A172 (cell line): ENCODE results near the gene NRAS. TPM values are rescaled to one million over a fixed set of nuclear protein-coding genes. Genes with fewer than 3 reads are reported as not detected.
"Not testable (repeated sequence)": the region's sequence is repeated elsewhere in the genome, so short reads cannot be mapped to it uniquely, and the experiment has no call there.

Experiments
- DNase-seq: peaks from one replicate; pipeline ENCODE4 v3.0.0-alpha.2; 2015; ENCODE audit warnings: low spot score
- total RNA-seq: library from RNA; depleted of rRNA; stranded (reverse); fragments of >200 nt; shearing (Covaris generic); gene quantifications from 2 replicates; pipeline ENCODE4 v1.2.3, GENCODE V29; 2014; rRNA removed

The NRAS gene
- 143 and 160 TPM in 2 replicates for total RNA-seq

GRCh38 chr1:114716304-114717170 lies at the start of gene NRAS:
TSS of gene NRAS (minus strand) at chr1:114716771. CDS start at chr1:114716160, 611 bp downstream.
- DNase-seq, result peak; percentile 85

- DNase-seq, result no peak
Measured at GRCh38 chr1:114764689-114765088, 48.1 kb upstream of the NRAS start.

GRCh38 chr1:114758256-114758832 lies 41.8 kb upstream of the NRAS start:
- DNase-seq, result peak; percentile 36

DNA sequence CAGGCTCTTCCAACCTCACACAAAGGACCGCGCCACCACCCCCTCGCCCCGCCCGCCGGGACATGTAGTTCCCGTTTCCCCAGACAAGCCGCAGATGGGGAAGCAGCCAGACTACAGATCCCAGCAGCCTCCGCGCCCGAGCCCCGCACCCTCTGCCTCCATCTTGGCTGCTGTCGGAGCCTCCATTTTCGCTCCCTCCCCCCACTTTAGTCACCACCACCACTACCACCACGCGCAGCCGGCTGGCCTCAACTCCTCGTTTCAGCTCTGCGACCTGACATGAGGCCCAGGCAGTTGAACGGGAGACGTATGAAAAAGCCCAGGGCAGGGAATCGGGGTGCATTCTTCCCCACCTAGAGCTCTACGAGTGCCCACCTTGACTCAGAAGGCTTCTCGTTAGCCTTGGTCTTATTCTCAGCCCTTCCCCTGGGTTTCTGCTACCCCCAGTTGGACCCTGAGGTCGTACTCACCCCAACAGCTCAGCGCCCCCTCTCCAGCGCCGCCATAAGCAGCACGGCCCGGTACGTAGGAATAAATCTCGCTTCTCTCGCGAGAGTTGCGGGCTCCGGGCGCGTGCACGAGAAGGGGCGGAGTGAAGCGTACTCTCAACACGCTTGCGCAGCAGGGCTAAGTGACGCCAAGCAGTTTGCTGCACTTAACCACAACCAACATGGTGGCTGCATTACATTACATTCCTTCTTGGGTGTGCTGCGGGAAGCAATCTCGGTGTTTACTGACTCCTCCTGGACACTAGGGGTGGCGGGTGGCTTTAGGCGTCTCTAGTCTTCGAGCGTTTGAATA lies 41.1 kb upstream of the NRAS start, which contains the start of gene CSDE1:
Gene CSDE1 (minus strand): TSS at position 530 of the 801 bp plus-strand sequence. CDS start 18,094 bp downstream, outside the sequence.
- peak; percentile 97 for DNase-seq

DNA sequence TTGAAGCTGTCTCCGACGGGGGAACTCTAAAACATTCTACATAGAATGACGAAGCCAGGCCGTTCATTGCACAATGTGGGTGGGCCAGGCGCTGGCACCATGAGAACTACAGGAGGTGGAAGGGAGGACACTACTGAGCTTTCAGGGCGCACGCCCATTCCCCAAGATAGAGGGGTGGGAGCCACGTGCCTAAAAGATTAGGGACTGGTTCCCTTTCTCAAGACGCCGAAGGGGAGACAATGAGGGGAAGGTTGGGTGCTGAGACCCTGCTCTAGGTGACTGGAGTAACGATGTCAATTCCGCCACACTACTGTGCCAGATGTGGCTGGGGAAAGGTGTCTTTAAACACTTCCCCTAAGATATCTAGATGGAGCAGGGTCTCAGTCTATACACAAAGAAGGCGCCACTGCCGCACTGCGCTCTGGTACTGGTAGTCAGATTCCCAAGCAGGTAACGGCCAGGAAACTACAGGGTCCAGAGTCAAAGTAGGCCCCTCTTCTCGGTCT lies 40.4 kb upstream of the NRAS start:
- DNase-seq, result peak; percentile 11

- no peak for DNase-seq
Measured at GRCh38 chr1:114756009-114756892, 39.7 kb upstream of the NRAS start.

- DNase-seq, result no peak
Measured at GRCh38 chr1:114755006-114755931, 38.7 kb upstream of the NRAS start.

- DNase-seq, result not testable (repeated sequence)
Measured at GRCh38 chr1:114753702-114754101, 37.1 kb upstream of the NRAS start.

DNA sequence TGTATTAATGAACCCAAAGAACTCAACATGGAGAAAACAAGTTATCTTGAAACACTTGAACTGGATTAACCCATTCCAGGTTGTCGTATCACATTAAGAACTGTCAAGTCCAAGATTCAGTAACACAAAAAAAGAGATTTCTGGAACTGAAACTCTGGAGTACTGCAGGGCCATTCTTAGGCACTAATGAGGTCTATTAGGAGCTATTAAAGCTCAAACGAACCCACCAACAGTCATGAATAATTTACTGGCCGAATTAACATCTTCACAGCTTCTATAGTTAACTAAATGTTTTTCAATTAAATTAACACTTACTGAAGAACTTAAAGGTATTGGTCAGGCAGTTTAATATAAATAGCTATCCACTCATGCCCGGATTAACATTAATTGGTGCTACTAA lies 36.6 kb upstream of the NRAS start:
- DNase-seq, result no peak

GRCh38 chr1:114750780-114751179 lies 34.2 kb upstream of the NRAS start:
- no peak for DNase-seq

GRCh38 chr1:114749835-114750234 lies 33.3 kb upstream of the NRAS start:
- DNase-seq, result no peak

DNA sequence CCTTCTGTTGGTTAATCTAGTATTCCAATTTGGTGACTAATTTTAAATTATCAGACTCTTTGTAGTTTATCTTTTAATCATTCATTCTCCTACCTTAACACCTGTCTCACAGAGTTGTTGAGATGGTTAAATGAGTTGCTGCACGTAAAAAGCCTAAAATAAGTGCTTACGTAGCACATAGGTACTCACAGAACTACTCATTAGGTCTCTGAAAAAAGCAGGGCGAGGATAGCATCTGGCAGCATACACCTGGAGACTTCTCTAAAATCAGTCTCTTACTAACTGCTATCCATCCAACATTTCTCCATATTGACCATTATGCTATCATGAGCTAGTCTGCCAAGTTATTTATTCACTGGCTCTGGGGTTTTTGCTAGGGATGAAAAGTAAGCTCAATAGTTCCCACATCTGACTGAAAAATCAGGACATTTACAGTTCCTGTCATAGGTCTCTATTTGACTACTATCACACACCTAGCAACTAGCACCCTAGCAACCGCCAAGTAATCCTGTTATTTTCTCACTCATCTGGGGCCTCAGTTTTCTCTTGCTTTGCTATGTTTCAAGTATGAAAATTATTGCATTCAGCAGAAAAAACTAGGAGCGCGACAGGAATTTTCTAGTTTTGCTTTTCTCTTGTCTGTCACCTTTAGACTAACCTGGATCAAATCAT lies 30.0 kb upstream of the NRAS start:
- no peak for DNase-seq

DNA sequence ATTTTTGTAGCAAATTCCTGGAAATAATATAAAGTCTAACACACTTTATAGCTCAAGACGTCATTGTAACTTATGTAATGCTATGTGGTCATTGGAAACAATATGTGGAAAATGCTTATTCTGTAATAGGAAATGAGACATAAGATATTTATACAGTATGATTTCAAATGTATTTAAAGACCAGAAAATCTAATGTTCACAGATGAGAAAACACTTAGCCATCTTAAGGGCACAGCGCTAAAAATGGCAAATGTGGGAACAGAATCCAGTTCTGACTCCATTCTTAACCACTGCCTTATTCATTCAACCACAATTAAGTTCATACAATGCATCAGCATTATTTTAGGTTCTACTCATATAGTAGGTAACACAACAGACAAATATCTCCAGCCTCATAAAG lies 28.7 kb upstream of the NRAS start:
- peak; percentile 10 for DNase-seq

GRCh38 chr1:114741963-114742746 lies 25.6 kb upstream of the NRAS start:
- DNase-seq, result no peak

DNA sequence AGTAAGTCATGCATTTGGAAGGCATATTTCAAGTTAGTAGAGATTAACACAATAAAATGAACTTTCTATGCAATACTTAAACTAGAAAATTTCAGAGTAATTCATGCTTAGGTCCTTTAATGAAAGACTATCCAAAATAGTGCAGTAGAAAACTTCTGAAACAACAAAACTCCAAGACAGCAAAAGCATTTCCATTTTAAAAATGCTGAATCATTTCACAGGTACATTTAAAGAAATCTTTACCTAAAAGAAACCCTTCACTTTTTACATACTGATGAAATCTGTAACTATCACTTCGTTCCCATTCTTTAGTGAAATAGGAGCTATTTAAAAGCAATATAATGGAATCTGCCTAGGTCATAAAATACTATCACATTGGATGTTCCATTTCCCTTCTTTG lies 23.8 kb upstream of the NRAS start:
- no peak for DNase-seq

DNA sequence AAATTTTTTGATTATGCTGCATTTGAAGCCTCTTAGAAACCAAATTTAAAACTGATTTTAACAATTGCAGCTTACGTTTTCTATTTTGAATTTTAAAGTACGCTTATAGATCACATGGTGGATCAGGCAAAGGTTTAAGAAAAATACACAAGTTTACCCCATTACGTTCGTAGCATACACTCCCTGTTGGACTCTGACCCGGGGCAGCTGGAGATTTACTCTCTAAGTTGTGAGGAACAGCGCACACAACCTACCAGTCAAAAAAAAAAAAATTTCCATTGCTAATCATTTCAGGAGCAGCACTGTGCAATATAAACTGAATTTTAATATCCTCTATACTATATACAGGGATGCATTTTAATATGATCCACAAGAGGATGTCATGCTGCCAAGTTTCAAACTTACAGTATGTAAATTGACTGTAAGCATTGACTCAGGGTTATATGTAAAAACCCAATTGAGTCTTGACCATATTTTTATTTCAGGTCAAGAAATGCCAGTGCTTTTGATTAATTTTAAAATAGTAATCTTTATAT lies 20.8 kb upstream of the NRAS start:
- DNase-seq, result no peak

DNA sequence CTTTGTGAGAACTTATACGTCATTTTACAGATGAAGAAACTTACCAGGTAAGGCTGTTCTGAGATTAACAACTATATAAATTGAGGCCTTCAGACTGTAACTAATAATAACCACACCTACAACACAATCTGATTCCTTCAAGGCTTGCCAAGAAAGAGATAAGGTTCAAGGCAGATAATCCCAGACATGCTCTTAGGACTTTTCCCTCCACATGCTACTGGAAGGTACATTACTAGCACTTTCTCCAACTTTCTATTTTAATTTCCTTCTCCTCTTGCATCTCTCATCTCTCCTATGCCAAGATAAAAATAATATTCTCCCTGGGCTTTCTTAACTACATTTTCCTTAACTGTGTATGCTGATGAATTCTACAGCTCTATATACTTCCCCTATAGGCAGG lies 18.9 kb upstream of the NRAS start:
- DNase-seq, result no peak

DNA sequence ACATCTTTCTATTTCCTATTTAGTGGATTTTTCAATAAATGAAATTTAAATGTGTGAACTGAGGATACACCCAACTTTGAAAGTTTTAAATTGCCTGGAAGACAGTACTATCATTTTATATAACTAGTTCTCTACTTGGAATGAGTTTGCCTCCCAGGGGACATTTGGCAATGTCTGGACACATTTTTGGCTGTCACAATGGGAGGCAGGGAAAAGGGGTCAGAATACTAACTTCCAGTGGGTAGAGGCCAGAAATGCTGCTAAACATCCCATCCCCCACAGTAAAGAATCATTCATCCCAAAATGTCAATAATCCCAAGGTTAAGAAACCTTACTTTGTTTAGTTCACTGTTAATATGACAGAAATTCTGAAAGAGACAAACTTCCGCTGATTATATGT lies 13.2 kb upstream of the NRAS start:
- no peak for DNase-seq
